ENCODE measurements around the gene ECI2.

The ECI2 gene

DNA sequence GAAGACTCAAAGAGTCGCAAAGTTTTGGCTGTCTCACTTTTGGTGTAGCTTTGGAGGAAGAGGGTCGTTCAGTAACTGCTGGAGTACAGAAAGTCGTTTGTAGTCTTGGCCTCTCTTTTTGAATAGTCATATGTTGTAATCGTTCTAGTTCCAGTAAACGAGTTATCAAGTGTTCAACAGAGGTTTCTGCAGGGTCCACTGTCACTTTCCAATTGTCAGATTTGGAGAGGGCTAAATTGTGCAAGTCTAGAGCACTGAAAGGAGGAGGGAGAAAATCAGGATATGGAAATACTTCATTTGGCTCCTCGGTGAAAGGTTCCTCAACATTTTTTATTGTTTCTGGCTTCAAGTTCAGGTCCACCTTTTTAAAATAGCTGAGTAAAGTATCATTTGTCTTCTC is 66.2 kb downstream of the ECI2 start:
- Histone ChIP-seq H3K4me3 (ENCODE audit: low read depth in 1 of 2, low read length in 1 of 2) (no peak overlapping the region), H3K4me1 (ENCODE audit: control insufficient read depth in 1 of 2, insufficient read depth in 1 of 2, low read depth in 1 of 2, low read length in 1 of 2) (no peaks in the 10 kb centered on the region), H3K36me3 (peaks cover 22% of the 10 kb centered on the region), H3K27ac (no peak overlapping the region), H3K27me3 (no peaks in the 10 kb centered on the region), H3K9me3 (no peaks in the 10 kb centered on the region)
- TF ChIP-seq, protein P1, sequence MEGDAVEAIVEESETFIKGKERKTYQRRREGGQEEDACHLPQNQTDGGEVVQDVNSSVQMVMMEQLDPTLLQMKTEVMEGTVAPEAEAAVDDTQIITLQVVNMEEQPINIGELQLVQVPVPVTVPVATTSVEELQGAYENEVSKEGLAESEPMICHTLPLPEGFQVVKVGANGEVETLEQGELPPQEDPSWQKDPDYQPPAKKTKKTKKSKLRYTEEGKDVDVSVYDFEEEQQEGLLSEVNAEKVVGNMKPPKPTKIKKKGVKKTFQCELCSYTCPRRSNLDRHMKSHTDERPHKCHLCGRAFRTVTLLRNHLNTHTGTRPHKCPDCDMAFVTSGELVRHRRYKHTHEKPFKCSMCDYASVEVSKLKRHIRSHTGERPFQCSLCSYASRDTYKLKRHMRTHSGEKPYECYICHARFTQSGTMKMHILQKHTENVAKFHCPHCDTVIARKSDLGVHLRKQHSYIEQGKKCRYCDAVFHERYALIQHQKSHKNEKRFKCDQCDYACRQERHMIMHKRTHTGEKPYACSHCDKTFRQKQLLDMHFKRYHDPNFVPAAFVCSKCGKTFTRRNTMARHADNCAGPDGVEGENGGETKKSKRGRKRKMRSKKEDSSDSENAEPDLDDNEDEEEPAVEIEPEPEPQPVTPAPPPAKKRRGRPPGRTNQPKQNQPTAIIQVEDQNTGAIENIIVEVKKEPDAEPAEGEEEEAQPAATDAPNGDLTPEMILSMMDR (IDR thresholded peaks at IDR 0.05) = no peak

DNA sequence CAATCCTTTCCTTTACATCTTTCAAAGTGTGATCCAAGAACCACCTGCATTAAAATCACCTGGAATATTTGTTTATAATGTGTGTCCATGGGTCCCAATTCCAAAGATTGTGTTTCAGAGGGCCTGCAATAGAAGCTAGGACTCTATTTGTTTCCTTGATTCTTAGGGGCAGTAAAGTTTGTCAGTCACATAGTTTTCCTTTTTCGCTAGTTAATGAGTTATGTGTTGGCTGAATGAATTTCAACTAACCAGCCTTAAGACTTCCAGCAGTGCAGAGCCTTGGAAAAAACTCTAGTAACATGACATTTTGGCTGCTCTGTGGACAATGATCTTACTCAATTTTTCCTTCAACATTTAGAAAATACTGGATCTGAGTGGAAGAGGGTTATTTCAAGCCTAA is 67.7 kb downstream of the ECI2 start:
- no peak overlapping the region for H3K27ac ChIP-seq
- no peak overlapping the region for H3K4me3 ChIP-seq (ENCODE audit: low read depth in 1 of 2, low read length in 1 of 2)
- H3K9me3 ChIP-seq = no peaks in the 10 kb centered on the region
- no peaks in the 10 kb centered on the region for H3K4me1 ChIP-seq (ENCODE audit: control insufficient read depth in 1 of 2, insufficient read depth in 1 of 2, low read depth in 1 of 2, low read length in 1 of 2)
- TF ChIP-seq, protein P1 (IDR thresholded peaks at IDR 0.05) = no peak
- peaks cover 36% of the 10 kb centered on the region for H3K36me3 ChIP-seq
- no peaks in the 10 kb centered on the region for H3K27me3 ChIP-seq

DNA sequence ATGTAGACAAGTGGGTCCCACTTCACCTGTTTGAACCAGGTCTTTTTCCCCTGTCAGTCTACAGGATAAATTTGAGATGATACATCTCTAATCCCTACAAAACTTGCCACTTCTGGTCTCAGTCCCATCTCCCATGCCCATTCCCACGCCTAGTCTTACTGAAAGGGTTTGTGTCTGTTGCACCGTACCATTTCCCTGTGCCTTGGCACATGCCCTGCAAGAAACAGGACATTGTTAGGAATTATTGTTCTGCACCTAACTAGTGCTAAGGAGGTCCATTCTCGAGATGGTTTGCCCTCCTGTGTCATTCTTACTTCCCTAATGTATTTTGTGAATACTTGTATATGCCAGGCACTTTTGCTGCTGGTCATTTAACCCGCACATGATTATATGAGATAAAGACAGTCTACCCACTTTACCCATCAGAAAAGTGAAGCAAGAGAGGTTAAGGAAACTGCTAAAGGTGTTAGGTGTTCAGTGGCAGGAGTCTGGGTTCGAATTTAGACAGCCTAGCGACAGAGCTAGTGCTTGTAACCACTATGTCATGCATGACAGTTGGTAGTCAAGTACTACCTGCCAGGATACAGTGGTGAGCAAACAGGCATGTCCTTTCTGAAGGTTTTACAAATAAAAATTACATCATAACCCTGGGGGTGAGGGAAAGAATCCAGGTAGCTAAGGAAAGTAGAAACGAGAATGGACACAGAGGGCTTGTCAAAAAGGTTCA is 69.2 kb downstream of the ECI2 start:
- H3K27ac ChIP-seq = no peak overlapping the region
- peaks cover 51% of the 10 kb centered on the region for H3K36me3 ChIP-seq
- TF ChIP-seq, protein P1 (IDR thresholded peaks at IDR 0.05) = no peak
- no peaks in the 10 kb centered on the region for H3K27me3 ChIP-seq
- no peak overlapping the region for H3K4me3 ChIP-seq (ENCODE audit: low read depth in 1 of 2, low read length in 1 of 2)
- no peaks in the 10 kb centered on the region for H3K4me1 ChIP-seq (ENCODE audit: control insufficient read depth in 1 of 2, insufficient read depth in 1 of 2, low read depth in 1 of 2, low read length in 1 of 2)
- no peaks in the 10 kb centered on the region for H3K9me3 ChIP-seq
